A549 (cell line): ENCODE measurements around the gene TYW1B.
"Not testable (repeated sequence)": the region's sequence is repeated elsewhere in the genome, so short reads cannot be mapped to it uniquely, and the experiment has no call there.

Source experiments
- EP300 ChIP-seq, 2 experiments: fragments of >200 bp; sonication (Bioruptor Twin); formaldehyde crosslinking; IDR thresholded peaks; 2 replicates in 1 of 2; 3 replicates in 1 of 2; pipeline ENCODE4 v1.6.1; 2016 to 2017
- PHF8 ChIP-seq: fragments of 200-600 bp; sonication (generic); IDR thresholded peaks from 2 replicates; pipeline ENCODE4 v1.6.1; 2016; ENCODE audit warnings: low read depth, mild to moderate bottlenecking, antibody characterized with exemption, moderate library complexity, borderline replicate concordance
- POLR2A ChIP-seq: IDR thresholded peaks from 2 replicates; pipeline ENCODE4 v1.6.1; 2012; ENCODE audit warnings: mild to moderate bottlenecking, low read length
- POLR2AphosphoS2 ChIP-seq: conservative IDR thresholded peaks from 2 replicates; pipeline ENCODE4 v1.6.1; 2012; ENCODE audit warnings: low read length, improper control_type of control experiment, inconsistent platforms
- RCOR1 ChIP-seq: fragments of 150-350 bp; IDR thresholded peaks from 2 replicates; pipeline ENCODE4 v1.6.1; 2014; ENCODE audit warnings: antibody characterized with exemption, low read length, low read depth
- SREBF2 ChIP-seq: fragments of 450-650 bp; IDR thresholded peaks from 2 replicates; pipeline ENCODE4 v1.6.1; 2014; ENCODE audit warnings: mild to moderate bottlenecking, moderate library complexity
- ZC3H11A ChIP-seq: fragments of 450-650 bp; IDR thresholded peaks from 2 replicates; pipeline ENCODE4 v1.6.1; 2014; ENCODE audit warnings: antibody characterized with exemption, mild to moderate bottlenecking
- ZFP36 ChIP-seq: fragments of 450-650 bp; IDR thresholded peaks from 2 replicates; pipeline ENCODE4 v1.6.1; 2014; ENCODE audit warnings: borderline replicate concordance; ENCODE audit not compliant: partially characterized antibody
- TF ChIP-seq, protein P1 (sequence below): fragments of >200 bp; sonication (Bioruptor Twin); formaldehyde crosslinking; IDR thresholded peaks from 3 replicates; pipeline ENCODE4 v1.5.1; 2016
- TF ChIP-seq, protein P2 (sequence below): fragments of 200-600 bp; sonication (generic); IDR thresholded peaks from 2 replicates; pipeline ENCODE4 v1.6.1; 2016; ENCODE audit warnings: antibody characterized with exemption, mild to moderate bottlenecking, moderate library complexity
- TF ChIP-seq, protein P3 (sequence below): fragments of 150-350 bp; IDR thresholded peaks from 2 replicates; pipeline ENCODE4 v1.6.1; 2014; ENCODE audit warnings: low read depth, mild to moderate bottlenecking, low read length
- TF ChIP-seq, protein P4 (sequence below): fragments of 450-650 bp; IDR thresholded peaks from 2 replicates; pipeline ENCODE4 v1.6.1; 2014; ENCODE audit warnings: antibody characterized with exemption
- TF ChIP-seq, protein P5 (sequence below): IDR thresholded peaks from 2 replicates; pipeline ENCODE4 v1.6.1; 2012

DNA sequence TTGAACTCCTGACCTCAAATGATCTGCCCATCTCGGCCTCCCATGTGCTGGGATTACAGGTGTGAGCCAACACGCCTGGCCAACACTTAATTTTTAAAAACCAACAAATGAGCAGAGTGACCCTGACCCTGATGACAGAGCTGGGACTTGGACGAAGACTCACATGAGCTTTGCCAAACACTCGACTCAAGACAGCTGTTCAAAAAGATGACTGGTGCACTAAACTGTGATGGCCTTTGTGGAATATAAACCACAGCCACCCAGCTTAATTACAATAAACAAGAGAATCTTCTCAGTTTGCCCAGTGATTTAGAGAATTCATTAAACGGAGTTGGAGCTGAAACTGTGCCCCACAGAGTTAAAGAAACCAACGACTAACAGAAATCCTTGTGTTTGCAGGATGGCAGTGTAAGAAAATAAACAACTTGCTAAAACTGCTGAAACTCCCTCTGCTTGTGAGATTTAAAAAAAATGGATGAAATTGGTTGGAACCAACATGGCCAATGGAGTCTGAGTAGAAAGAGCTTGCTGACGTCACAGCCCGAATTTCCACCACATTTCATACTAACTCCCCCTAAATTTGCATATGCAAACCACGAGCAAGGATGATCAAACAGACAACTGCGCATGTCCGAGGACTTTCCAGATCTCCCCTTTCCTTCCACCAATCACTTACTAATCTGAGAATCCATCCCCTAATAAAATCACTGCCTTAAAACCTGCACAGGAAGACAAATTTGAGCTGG lies 209.4 kb downstream of the TYW1B start:
- TF ChIP-seq, protein P1, sequence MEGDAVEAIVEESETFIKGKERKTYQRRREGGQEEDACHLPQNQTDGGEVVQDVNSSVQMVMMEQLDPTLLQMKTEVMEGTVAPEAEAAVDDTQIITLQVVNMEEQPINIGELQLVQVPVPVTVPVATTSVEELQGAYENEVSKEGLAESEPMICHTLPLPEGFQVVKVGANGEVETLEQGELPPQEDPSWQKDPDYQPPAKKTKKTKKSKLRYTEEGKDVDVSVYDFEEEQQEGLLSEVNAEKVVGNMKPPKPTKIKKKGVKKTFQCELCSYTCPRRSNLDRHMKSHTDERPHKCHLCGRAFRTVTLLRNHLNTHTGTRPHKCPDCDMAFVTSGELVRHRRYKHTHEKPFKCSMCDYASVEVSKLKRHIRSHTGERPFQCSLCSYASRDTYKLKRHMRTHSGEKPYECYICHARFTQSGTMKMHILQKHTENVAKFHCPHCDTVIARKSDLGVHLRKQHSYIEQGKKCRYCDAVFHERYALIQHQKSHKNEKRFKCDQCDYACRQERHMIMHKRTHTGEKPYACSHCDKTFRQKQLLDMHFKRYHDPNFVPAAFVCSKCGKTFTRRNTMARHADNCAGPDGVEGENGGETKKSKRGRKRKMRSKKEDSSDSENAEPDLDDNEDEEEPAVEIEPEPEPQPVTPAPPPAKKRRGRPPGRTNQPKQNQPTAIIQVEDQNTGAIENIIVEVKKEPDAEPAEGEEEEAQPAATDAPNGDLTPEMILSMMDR, result not testable (repeated sequence)
- TF ChIP-seq, protein P2, sequence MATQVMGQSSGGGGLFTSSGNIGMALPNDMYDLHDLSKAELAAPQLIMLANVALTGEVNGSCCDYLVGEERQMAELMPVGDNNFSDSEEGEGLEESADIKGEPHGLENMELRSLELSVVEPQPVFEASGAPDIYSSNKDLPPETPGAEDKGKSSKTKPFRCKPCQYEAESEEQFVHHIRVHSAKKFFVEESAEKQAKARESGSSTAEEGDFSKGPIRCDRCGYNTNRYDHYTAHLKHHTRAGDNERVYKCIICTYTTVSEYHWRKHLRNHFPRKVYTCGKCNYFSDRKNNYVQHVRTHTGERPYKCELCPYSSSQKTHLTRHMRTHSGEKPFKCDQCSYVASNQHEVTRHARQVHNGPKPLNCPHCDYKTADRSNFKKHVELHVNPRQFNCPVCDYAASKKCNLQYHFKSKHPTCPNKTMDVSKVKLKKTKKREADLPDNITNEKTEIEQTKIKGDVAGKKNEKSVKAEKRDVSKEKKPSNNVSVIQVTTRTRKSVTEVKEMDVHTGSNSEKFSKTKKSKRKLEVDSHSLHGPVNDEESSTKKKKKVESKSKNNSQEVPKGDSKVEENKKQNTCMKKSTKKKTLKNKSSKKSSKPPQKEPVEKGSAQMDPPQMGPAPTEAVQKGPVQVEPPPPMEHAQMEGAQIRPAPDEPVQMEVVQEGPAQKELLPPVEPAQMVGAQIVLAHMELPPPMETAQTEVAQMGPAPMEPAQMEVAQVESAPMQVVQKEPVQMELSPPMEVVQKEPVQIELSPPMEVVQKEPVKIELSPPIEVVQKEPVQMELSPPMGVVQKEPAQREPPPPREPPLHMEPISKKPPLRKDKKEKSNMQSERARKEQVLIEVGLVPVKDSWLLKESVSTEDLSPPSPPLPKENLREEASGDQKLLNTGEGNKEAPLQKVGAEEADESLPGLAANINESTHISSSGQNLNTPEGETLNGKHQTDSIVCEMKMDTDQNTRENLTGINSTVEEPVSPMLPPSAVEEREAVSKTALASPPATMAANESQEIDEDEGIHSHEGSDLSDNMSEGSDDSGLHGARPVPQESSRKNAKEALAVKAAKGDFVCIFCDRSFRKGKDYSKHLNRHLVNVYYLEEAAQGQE, result not testable (repeated sequence)
- TF ChIP-seq ZFP36; POLR2AphosphoS2; POLR2A; RCOR1; EP300 (IDR thresholded peaks at IDR 0.05); ZC3H11A; SREBF2; PHF8: not testable (repeated sequence)
- TF ChIP-seq, protein P3, sequence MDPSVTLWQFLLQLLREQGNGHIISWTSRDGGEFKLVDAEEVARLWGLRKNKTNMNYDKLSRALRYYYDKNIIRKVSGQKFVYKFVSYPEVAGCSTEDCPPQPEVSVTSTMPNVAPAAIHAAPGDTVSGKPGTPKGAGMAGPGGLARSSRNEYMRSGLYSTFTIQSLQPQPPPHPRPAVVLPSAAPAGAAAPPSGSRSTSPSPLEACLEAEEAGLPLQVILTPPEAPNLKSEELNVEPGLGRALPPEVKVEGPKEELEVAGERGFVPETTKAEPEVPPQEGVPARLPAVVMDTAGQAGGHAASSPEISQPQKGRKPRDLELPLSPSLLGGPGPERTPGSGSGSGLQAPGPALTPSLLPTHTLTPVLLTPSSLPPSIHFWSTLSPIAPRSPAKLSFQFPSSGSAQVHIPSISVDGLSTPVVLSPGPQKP, result not testable (repeated sequence)
- TF ChIP-seq, protein P4, sequence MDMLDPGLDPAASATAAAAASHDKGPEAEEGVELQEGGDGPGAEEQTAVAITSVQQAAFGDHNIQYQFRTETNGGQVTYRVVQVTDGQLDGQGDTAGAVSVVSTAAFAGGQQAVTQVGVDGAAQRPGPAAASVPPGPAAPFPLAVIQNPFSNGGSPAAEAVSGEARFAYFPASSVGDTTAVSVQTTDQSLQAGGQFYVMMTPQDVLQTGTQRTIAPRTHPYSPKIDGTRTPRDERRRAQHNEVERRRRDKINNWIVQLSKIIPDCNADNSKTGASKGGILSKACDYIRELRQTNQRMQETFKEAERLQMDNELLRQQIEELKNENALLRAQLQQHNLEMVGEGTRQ, result not testable (repeated sequence)
- TF ChIP-seq, protein P5, sequence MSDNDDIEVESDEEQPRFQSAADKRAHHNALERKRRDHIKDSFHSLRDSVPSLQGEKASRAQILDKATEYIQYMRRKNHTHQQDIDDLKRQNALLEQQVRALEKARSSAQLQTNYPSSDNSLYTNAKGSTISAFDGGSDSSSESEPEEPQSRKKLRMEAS, result not testable (repeated sequence)
